ENCODE data around the gene DOK6. TPM values are rescaled to one million over a fixed set of nuclear protein-coding genes. Genes with fewer than 3 reads are reported as not detected.

DOK6 gene
- total RNA-seq, 2 experiments from 2014 or later: not detected

- no peak overlapping the region for H3K4me3 Mint-ChIP-seq
- H3K9me3 Mint-ChIP-seq: no peaks in the 10 kb centered on the region
- POLR2A ChIA-PET: no interaction called here
- no peaks in the 10 kb centered on the region for H3K36me3 Mint-ChIP-seq
- ATAC-seq (ENCODE audit: low read depth) (no peak), DNase-seq (no peak)
- no peak overlapping the region for H3K27ac Mint-ChIP-seq
- H3K4me1 Mint-ChIP-seq: no peaks in the 10 kb centered on the region
- H3K27me3 Mint-ChIP-seq: no peaks in the 10 kb centered on the region
Measured at GRCh38 chr18:69780851-69781250, 380.2 kb downstream of the DOK6 start.

DNA sequence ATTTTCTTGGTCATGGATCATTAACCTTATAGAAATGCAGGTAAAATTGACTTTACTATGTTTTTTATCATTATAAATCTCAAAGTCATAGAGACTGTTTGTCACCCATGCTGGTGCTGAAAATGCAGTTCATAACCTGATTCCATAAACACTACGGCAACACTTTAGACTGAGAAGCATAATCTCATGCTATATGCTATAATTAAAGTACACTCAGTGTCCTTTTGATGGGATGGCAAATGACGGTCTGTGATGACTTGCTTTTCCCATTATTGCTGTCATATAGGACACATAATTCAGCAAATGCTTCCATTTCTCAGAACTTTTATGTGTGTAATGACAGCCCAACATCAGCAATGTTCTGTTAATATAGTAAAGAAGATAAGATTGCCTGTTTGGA, 384.1 kb downstream of the DOK6 start:
- no peaks in the 10 kb centered on the region for H3K36me3 Mint-ChIP-seq
- DNase-seq (no peak), ATAC-seq (ENCODE audit: low read depth) (no peak)
- no peak overlapping the region for H3K4me3 Mint-ChIP-seq
- no peaks in the 10 kb centered on the region for H3K9me3 Mint-ChIP-seq
- no peaks in the 10 kb centered on the region for H3K4me1 Mint-ChIP-seq
- POLR2A ChIA-PET: no interaction called here
- H3K27me3 Mint-ChIP-seq: no peaks in the 10 kb centered on the region
- no peak overlapping the region for H3K27ac Mint-ChIP-seq

- no peaks in the 10 kb centered on the region for H3K9me3 Mint-ChIP-seq
- no peaks in the 10 kb centered on the region for H3K27me3 Mint-ChIP-seq
- H3K4me1 Mint-ChIP-seq: no peaks in the 10 kb centered on the region
- no peak overlapping the region for H3K4me3 Mint-ChIP-seq
- ATAC-seq (ENCODE audit: low read depth) (no peak), DNase-seq (no peak)
- no peaks in the 10 kb centered on the region for H3K36me3 Mint-ChIP-seq
- H3K27ac Mint-ChIP-seq: no peak overlapping the region
- POLR2A ChIA-PET: no interaction called here
Measured at GRCh38 chr18:69785466-69785865, 384.8 kb downstream of the DOK6 start.

- Mint-ChIP-seq H3K27ac (no peak overlapping the region), H3K4me1 (no peaks in the 10 kb centered on the region), H3K9me3 (no peaks in the 10 kb centered on the region), H3K36me3 (no peaks in the 10 kb centered on the region), H3K27me3 (no peaks in the 10 kb centered on the region), H3K4me3 (no peak overlapping the region)
- ATAC-seq (ENCODE audit: low read depth) (no peak), DNase-seq (no peak)
- POLR2A ChIA-PET: no interaction called here
Measured at GRCh38 chr18:69786427-69786826, 385.7 kb downstream of the DOK6 start.

DNA sequence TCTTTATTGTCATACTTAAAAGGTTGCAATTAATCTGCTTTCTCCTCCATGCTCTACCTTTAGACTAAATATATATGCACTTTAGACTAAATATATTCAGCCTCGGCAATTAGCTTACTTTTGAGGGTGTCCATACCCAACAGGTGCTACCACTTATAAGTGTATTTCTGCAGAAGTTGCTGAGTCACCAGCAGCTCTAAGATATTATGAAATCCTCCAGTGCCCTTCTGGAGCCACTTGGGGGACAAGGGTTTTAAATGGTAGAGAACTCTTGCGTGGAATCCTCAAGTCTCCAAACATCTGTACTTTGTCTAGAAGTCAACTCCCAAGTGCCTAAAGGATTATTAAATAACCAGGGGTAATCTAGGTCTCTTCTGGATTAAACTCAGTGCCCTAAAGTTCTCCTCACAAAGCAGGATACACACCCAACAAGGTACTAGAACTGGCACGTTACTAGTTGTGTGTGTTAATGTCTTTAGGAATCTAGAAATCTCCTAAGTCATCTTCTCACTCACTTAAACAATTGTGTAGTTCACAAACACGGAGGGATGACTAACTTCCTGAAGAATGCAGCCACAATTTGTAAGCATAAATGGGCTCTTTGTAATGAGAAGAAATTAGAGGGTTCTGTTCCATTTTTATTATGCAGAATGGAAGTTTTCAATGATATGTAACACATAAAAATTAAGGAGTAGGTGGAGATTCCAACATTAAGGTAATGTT, 387.3 kb downstream of the DOK6 start:
- POLR2A ChIA-PET: no interaction called here
- Mint-ChIP-seq H3K36me3 (no peaks in the 10 kb centered on the region), H3K27me3 (no peaks in the 10 kb centered on the region), H3K4me1 (no peaks in the 10 kb centered on the region), H3K9me3 (peaks cover 2% of the 10 kb centered on the region), H3K27ac (no peak overlapping the region), H3K4me3 (no peak overlapping the region)
- ATAC-seq (ENCODE audit: low read depth): no peak
- no peak for DNase-seq

DNA sequence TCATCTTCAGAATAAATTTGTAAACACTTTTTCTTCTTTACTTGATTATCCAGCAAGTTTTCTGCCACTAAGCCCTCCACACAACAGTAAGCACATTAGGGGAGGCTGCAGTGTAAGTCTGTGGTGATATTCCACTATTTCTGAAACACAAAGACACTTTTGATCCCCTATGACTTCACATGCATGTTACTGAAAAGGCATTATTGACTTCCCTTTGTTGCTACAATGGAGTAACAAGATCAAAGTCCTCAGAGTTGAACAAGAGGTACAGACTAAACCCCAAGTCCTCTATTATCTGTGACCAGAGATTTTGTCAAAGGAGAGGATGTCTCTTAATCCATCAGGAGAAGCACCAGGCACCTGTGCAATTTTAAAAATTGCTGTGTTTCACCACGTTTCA, 389.1 kb downstream of the DOK6 start:
- peaks cover 2% of the 10 kb centered on the region for H3K9me3 Mint-ChIP-seq
- ATAC-seq (ENCODE audit: low read depth): no peak
- H3K36me3 Mint-ChIP-seq: no peaks in the 10 kb centered on the region
- H3K4me1 Mint-ChIP-seq: no peaks in the 10 kb centered on the region
- H3K27ac Mint-ChIP-seq: no peak overlapping the region
- DNase-seq: no peak
- H3K27me3 Mint-ChIP-seq: no peaks in the 10 kb centered on the region
- POLR2A ChIA-PET: no interaction called here
- H3K4me3 Mint-ChIP-seq: no peak overlapping the region

- Mint-ChIP-seq H3K36me3 (no peaks in the 10 kb centered on the region), H3K4me1 (no peaks in the 10 kb centered on the region), H3K27me3 (no peaks in the 10 kb centered on the region), H3K27ac (no peak overlapping the region), H3K4me3 (no peak overlapping the region), H3K9me3 (peaks cover 2% of the 10 kb centered on the region)
- POLR2A ChIA-PET: no interaction called here
- DNase-seq (no peak), ATAC-seq (ENCODE audit: low read depth) (no peak)
Measured at GRCh38 chr18:69790649-69791048, 390.0 kb downstream of the DOK6 start.

DNA sequence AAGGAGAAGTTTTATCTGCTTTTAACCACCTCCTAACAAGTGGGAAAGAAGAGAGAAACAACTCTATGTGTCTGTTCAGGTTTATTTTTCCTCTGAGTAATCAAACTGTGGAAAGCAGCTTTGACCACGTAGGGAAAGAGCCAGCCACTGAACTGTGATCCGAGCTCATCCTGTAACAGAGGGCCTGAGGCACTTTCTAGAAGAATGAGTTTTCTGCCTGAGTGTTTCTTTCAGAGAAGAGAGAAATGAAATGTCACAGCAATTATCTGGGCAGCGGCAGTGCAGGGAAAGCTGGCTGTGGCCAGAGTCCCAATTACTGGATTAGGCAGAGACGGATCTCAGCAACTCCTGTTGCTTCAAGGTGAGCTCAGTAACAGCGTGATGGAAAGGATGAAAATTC, 395.1 kb downstream of the DOK6 start:
- POLR2A ChIA-PET: no interaction called here
- peaks cover 2% of the 10 kb centered on the region for H3K9me3 Mint-ChIP-seq
- no peaks in the 10 kb centered on the region for H3K4me1 Mint-ChIP-seq
- no peak overlapping the region for H3K27ac Mint-ChIP-seq
- H3K36me3 Mint-ChIP-seq: peaks cover 3% of the 10 kb centered on the region
- no peak for ATAC-seq (ENCODE audit: low read depth)
- no peaks in the 10 kb centered on the region for H3K27me3 Mint-ChIP-seq
- DNase-seq: no peak
- H3K4me3 Mint-ChIP-seq: no peak overlapping the region

DNA sequence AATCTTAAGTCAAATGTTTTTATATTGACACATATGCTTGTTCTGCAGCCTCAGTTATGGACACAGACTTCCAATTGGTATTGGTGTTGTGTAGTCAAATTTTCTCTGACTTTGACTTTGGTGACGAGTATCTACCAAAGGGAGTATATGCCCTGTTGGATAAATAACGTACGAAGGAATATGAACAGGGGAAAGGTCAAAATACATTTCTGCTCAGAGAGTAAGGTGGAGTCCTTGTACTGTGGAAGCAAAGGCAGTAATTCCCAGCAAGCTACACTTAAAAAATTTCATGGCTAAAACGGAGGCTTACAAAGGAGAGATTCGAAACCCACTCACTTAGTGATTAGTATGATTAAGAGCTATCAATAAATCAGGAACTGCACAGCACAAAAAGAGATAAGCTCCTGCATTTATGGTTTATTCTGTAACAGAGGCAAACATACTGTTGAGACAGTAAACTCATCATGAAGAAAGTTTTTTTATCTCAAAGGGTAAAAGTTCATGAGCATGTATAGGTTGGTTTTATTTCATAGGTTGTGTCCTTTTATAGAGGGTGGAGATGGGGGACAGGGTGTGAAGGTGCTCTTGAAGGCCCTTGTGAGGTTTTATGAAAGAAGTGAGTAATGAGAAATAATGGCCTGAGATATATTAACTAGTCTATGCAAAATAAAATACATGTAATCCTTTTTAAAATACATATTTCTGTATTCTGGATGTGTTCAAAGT, 404.3 kb downstream of the DOK6 start:
- H3K9me3 Mint-ChIP-seq: no peaks in the 10 kb centered on the region
- no peak overlapping the region for H3K27ac Mint-ChIP-seq
- no peaks in the 10 kb centered on the region for H3K4me1 Mint-ChIP-seq
- no peak overlapping the region for H3K4me3 Mint-ChIP-seq
- H3K27me3 Mint-ChIP-seq: no peaks in the 10 kb centered on the region
- POLR2A ChIA-PET: no interaction called here
- ATAC-seq (ENCODE audit: low read depth): no peak
- DNase-seq: no peak
- peaks cover 4% of the 10 kb centered on the region for H3K36me3 Mint-ChIP-seq

- no peak overlapping the region for H3K27ac Mint-ChIP-seq
Measured at GRCh38 chr18:69808399-69808798, 407.7 kb downstream of the DOK6 start.

DNA sequence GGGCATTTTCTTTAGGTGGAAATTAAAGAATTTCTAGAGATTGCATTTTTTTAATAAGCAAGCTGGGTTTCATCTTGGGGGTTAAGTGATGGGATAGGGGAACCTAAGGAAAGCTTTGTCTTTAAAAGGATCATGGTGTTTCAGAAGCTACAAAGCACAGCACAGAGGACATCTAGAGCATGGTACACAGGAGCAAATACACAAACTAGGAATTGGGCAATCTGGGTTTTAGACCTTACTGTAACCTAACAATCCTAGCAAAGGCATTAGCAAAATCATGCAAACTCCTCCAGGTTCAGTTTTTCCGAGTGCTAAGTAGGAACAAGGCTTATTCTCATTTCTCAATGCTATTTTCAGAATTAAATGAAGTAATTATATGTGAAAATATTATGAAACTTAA, 412.9 kb downstream of the DOK6 start:
- Mint-ChIP-seq H3K27me3 (no peaks in the 10 kb centered on the region), H3K27ac (no peak overlapping the region), H3K9me3 (peaks cover 3% of the 10 kb centered on the region), H3K36me3 (peaks cover 26% of the 10 kb centered on the region), H3K4me3 (no peak overlapping the region), H3K4me1 (no peaks in the 10 kb centered on the region)
- ATAC-seq (ENCODE audit: low read depth) (no peak), DNase-seq (no peak)
- POLR2A ChIA-PET: no interaction called here

More at GRCh38 chr18:69808399-69808798, 407.7 kb downstream of the DOK6 start:
- H3K9me3 Mint-ChIP-seq: peaks cover 3% of the 10 kb centered on the region
- no peak overlapping the region for H3K4me3 Mint-ChIP-seq
- ATAC-seq (ENCODE audit: low read depth) (no peak), DNase-seq (no peak)
- no peaks in the 10 kb centered on the region for H3K27me3 Mint-ChIP-seq
- peaks cover 16% of the 10 kb centered on the region for H3K36me3 Mint-ChIP-seq
- POLR2A ChIA-PET: no interaction called here
- H3K4me1 Mint-ChIP-seq: no peaks in the 10 kb centered on the region

GRCh38 chr18:69814861-69815385, 414.2 kb downstream of the DOK6 start:
- Mint-ChIP-seq H3K27me3 (no peaks in the 10 kb centered on the region), H3K27ac (no peak overlapping the region), H3K4me3 (no peak overlapping the region), H3K36me3 (peaks cover 23% of the 10 kb centered on the region), H3K4me1 (peaks cover 2% of the 10 kb centered on the region), H3K9me3 (peaks cover 3% of the 10 kb centered on the region)
- ATAC-seq (ENCODE audit: low read depth): no peak
- DNase-seq: no peak
- POLR2A ChIA-PET: no interaction called here

DNA sequence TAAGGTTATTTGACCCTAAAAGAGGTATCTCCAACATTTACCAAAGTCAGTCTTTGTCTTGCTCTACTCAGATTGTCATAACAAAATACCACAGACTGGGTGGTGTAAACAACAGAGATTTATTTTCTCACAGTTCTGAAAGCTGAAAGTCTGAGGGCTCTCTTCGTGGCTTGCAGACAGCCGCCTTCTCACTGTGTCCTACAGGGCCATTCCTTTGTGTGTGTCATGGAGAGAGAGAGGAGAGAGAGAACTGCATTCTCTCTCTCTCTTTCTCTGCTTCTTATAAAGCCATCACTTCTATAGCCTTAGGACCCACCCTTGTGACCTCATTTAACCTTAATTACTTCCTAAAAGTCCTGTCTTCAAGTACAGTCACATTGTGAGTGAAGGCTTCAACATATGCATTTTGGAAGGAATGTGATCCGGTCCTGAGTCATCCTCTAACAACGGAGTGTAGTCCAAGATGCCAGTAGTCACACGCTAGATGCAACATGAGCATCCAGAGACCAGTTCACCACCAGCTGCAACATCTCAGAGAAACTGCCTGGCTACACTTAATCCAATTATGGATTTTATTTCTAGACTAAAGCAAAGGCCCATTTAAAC, 416.8 kb downstream of the DOK6 start:
- no peak for ATAC-seq (ENCODE audit: low read depth)
- Mint-ChIP-seq H3K4me3 (no peak overlapping the region), H3K27ac (no peak overlapping the region), H3K4me1 (peaks cover 2% of the 10 kb centered on the region), H3K36me3 (peaks cover 21% of the 10 kb centered on the region), H3K9me3 (peaks cover 4% of the 10 kb centered on the region), H3K27me3 (no peaks in the 10 kb centered on the region)
- POLR2A ChIA-PET: no interaction called here
- no peak for DNase-seq

- Mint-ChIP-seq H3K27me3 (no peaks in the 10 kb centered on the region), H3K4me3 (no peak overlapping the region), H3K36me3 (peaks cover 13% of the 10 kb centered on the region), H3K4me1 (peaks cover 2% of the 10 kb centered on the region), H3K9me3 (peaks cover 4% of the 10 kb centered on the region), H3K27ac (no peak overlapping the region)
- POLR2A ChIA-PET: no interaction called here
- no peak for ATAC-seq (ENCODE audit: low read depth)
- no peak for DNase-seq
Measured at GRCh38 chr18:69819460-69819859, 418.8 kb downstream of the DOK6 start.
